Gastroesophageal sphincter (tissue), 4 donors: Measurements from ENCODE around the gene FYTTD1. TPM values are rescaled to one million over a fixed set of nuclear protein-coding genes. Genes with fewer than 3 reads are reported as not detected.
"Not testable (repeated sequence)": the region's sequence is repeated elsewhere in the genome, so short reads cannot be mapped to it uniquely, and the experiment has no call there.

Experiments
- ATAC-seq: fragments of 150-250 bp; one replicate; pipeline ENCODE4 v1.9.1; 2016; ENCODE audit warnings: mild to moderate bottlenecking, moderate library complexity
- H3K27ac ChIP-seq, 4 donors: fragments of 200-600 bp; sonication (generic) in 3 of 4; 1 replicate in 3 of 4; 2 replicates in 1 of 4; pipeline ENCODE4 v1.5.1; 2016 to 2019
- H3K27me3 ChIP-seq: fragments of 200-600 bp; sonication (generic); one replicate; pipeline ENCODE4 v1.5.1; 2019
- H3K36me3 ChIP-seq, 2 donors: fragments of 200-600 bp; sonication (generic); one replicate each; pipeline ENCODE4 v1.5.1; 2019; ENCODE audit warnings: control low read depth in 1 of 2
- H3K4me1 ChIP-seq, 3 donors: fragments of 200-600 bp; sonication (generic); 1 replicate in 2 of 3; 2 replicates in 1 of 3; pipeline ENCODE4 v1.5.1; 2016 to 2019; ENCODE audit warnings: control low read depth in 2 of 3
- H3K4me3 ChIP-seq, 2 donors: fragments of 200-600 bp; sonication (generic); one replicate each; pipeline ENCODE4 v1.5.1; 2019; ENCODE audit warnings: mild to moderate bottlenecking in 1 of 2, moderate library complexity in 1 of 2
- H3K9me3 ChIP-seq, 3 donors: fragments of 200-600 bp; sonication (generic); one replicate each; pipeline ENCODE4 v1.5.1; 2017 to 2019; ENCODE audit warnings: control low read depth in 2 of 3
- CTCF ChIP-seq, 4 experiments: fragments of 200-600 bp in 2 of 4; fragments of 450-650 bp in 2 of 4; sonication (generic) in 1 of 4; IDR thresholded peaks; one replicate each; pipeline ENCODE4 v1.5.1; 2017 to 2019; ENCODE audit warnings: antibody characterized with exemption in 4 of 4, mild to moderate bottlenecking in 2 of 4, moderate library complexity in 2 of 4
- EP300 ChIP-seq: sonication (generic); formaldehyde crosslinking; IDR thresholded peaks from one replicate; pipeline ENCODE4 v1.6.1; 2017; ENCODE audit warnings: antibody characterized with exemption, mild to moderate bottlenecking
- POLR2A ChIP-seq, 2 donors: fragments of 450-650 bp; IDR thresholded peaks; one replicate each; pipeline ENCODE4 v1.6.1; 2017; ENCODE audit warnings: antibody characterized with exemption in 2 of 2, mild to moderate bottlenecking in 2 of 2, moderate library complexity in 1 of 2
- POLR2AphosphoS5 ChIP-seq: sonication (generic); formaldehyde crosslinking; IDR thresholded peaks from one replicate; pipeline ENCODE4 v1.6.1; 2017; ENCODE audit warnings: antibody characterized with exemption
- WGBS, 2 donors: methylation state at CpG; one replicate each; pipeline ENCODE4 v1.1.5; 2018; ENCODE audit warnings: low coverage in 1 of 2; 5-methylcytosine and 5-hydroxymethylcytosine counted together
- total RNA-seq, 4 donors: library from RNA; depleted of rRNA; stranded (reverse); fragments of >200 nt; gene quantifications; one replicate each; pipeline ENCODE4 v1.1.0, GENCODE V29; 2016

FYTTD1 gene
- 10 to 100 TPM; 69.1 to 88.1 (median 87.0) TPM for total RNA-seq

GRCh38 chr3:197749601-197750395 lies at the start of gene FYTTD1:
TSS of gene FYTTD1 (plus strand) at chr3:197749883. CDS start at chr3:197749972, 89 bp downstream.
- no peaks in the 10 kb centered on the region for H3K27me3 ChIP-seq
- peak; percentile 96 for ATAC-seq
- H3K4me3 ChIP-seq = peak within 1 kb of the TSS; percentile 67 to 88
- TF ChIP-seq CTCF (IDR thresholded peaks at IDR 0.05) = peak in 3 of 4 experiments; percentile 63 to 72 (median 64)
- TF ChIP-seq EP300 = no peak
- TF ChIP-seq POLR2AphosphoS5 = peak; percentile 76
- peak; percentile 79 for TF ChIP-seq POLR2A (IDR thresholded peaks at IDR 0.05)
- no peaks in the 10 kb centered on the region for H3K36me3 ChIP-seq
- H3K27ac ChIP-seq = peak within 1 kb of the TSS; percentile 84 to 98 (median 98)
- no peaks in the 10 kb centered on the region for H3K9me3 ChIP-seq
- H3K4me1 ChIP-seq = peaks cover 2 to 44% (median 12%) of the 10 kb centered on the region in 3 donors
- 0% methylated on average over 1 of the region's 104 CpGs; no CpG with 5 or more reads in 1 of the 2 donors for WGBS, 2 donors

- no peaks in the 10 kb centered on the region for H3K9me3 ChIP-seq
- H3K4me3 ChIP-seq = no peak overlapping the region
- TF ChIP-seq EP300 (no peak), POLR2A (IDR thresholded peaks at IDR 0.05) (no peak), CTCF (IDR thresholded peaks at IDR 0.05) (no peak), POLR2AphosphoS5 (no peak)
- no peaks in the 10 kb centered on the region for H3K4me1 ChIP-seq
- ATAC-seq = no peak
- WGBS, 2 donors = 89 to 93% methylated on average over 5 to 6 of the region's 9 CpGs
- no peak overlapping the region for H3K27ac ChIP-seq
- H3K27me3 ChIP-seq = no peaks in the 10 kb centered on the region
- H3K36me3 ChIP-seq = peaks cover 0 to 99% of the 10 kb centered on the region in 2 donors
These were observed 49.6 kb upstream of the FYTTD1 start for GRCh38 chr3:197700095-197700494.

GRCh38 chr3:197701841-197702240 lies 47.8 kb upstream of the FYTTD1 start:
- Histone ChIP-seq H3K27me3 (no peaks in the 10 kb centered on the region), H3K9me3 (no peaks in the 10 kb centered on the region), H3K36me3 (peaks cover 0 to 92% of the 10 kb centered on the region in 2 donors), H3K4me1 (no peaks in the 10 kb centered on the region), H3K4me3 (no peak overlapping the region), H3K27ac (no peak overlapping the region)
- WGBS, 2 donors = 100% methylated on average over 2 to 4 of the region's 4 CpGs
- ATAC-seq = no peak
- no peak for TF ChIP-seq CTCF (IDR thresholded peaks at IDR 0.05)
- no peak for TF ChIP-seq POLR2A (IDR thresholded peaks at IDR 0.05)
- TF ChIP-seq EP300 = no peak
- TF ChIP-seq POLR2AphosphoS5 = no peak

- Histone ChIP-seq H3K4me3 (no peak overlapping the region), H3K27ac (no peak overlapping the region), H3K4me1 (peaks cover 0 to 6% (median under 1%) of the 10 kb centered on the region in 3 donors), H3K27me3 (no peaks in the 10 kb centered on the region), H3K36me3 (peaks cover 0 to 49% of the 10 kb centered on the region in 2 donors), H3K9me3 (no peaks in the 10 kb centered on the region)
- 95% methylated on average over 4 to 6 of the region's 7 CpGs for WGBS, 2 donors
- TF ChIP-seq CTCF (IDR thresholded peaks at IDR 0.05) (no peak), EP300 (no peak), POLR2A (IDR thresholded peaks at IDR 0.05) (no peak), POLR2AphosphoS5 (no peak)
- ATAC-seq = no peak
These were observed 43.0 kb upstream of the FYTTD1 start for GRCh38 chr3:197706658-197707057.

- Histone ChIP-seq H3K4me3 (no peak overlapping the region), H3K36me3 (peaks cover 0 to 25% of the 10 kb centered on the region in 2 donors), H3K27ac (no peak overlapping the region), H3K4me1 (peaks cover 7 to 28% (median 14%) of the 10 kb centered on the region in 3 donors), H3K27me3 (no peaks in the 10 kb centered on the region), H3K9me3 (no peaks in the 10 kb centered on the region)
- WGBS, 2 donors = 82 to 92% methylated on average over 4 to 8 of the region's 9 CpGs
- no peak for ATAC-seq
- TF ChIP-seq POLR2AphosphoS5 (no peak), EP300 (no peak), CTCF (IDR thresholded peaks at IDR 0.05) (no peak), POLR2A (IDR thresholded peaks at IDR 0.05) (no peak)
These were observed 40.5 kb upstream of the FYTTD1 start for GRCh38 chr3:197709135-197709534.

- not testable (repeated sequence) for H3K9me3 ChIP-seq, H3K27me3 ChIP-seq, ATAC-seq, H3K4me3 ChIP-seq
- Histone ChIP-seq H3K27ac (peak overlapping the region in 3 of 4 donors; percentile 49 to 91 (median 82)), H3K36me3 (peaks cover 0 to 24% of the 10 kb centered on the region in 2 donors), H3K4me1 (peaks cover 7 to 28% (median 14%) of the 10 kb centered on the region in 3 donors)
- WGBS, 2 donors = 75 to 78% methylated on average over 2 to 4 of the region's 5 CpGs
These were observed 38.7 kb upstream of the FYTTD1 start for GRCh38 chr3:197710965-197711364.
